GM18511 (cell line): ENCODE results near the gene SLCO2B1.
"Not testable (repeated sequence)": the region's sequence is repeated elsewhere in the genome, so short reads cannot be mapped to it uniquely, and the experiment has no call there.

Experiments
- ATAC-seq: cut with Tn5 transposase; IDR thresholded peaks from one replicate; pipeline ENCODE4 v1.9.1; 2021; ENCODE audit warnings: mild to moderate bottlenecking, moderate library complexity; ENCODE audit not compliant: unreplicated experiment

SLCO2B1 gene, protein sequence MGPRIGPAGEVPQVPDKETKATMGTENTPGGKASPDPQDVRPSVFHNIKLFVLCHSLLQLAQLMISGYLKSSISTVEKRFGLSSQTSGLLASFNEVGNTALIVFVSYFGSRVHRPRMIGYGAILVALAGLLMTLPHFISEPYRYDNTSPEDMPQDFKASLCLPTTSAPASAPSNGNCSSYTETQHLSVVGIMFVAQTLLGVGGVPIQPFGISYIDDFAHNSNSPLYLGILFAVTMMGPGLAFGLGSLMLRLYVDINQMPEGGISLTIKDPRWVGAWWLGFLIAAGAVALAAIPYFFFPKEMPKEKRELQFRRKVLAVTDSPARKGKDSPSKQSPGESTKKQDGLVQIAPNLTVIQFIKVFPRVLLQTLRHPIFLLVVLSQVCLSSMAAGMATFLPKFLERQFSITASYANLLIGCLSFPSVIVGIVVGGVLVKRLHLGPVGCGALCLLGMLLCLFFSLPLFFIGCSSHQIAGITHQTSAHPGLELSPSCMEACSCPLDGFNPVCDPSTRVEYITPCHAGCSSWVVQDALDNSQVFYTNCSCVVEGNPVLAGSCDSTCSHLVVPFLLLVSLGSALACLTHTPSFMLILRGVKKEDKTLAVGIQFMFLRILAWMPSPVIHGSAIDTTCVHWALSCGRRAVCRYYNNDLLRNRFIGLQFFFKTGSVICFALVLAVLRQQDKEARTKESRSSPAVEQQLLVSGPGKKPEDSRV

DNA sequence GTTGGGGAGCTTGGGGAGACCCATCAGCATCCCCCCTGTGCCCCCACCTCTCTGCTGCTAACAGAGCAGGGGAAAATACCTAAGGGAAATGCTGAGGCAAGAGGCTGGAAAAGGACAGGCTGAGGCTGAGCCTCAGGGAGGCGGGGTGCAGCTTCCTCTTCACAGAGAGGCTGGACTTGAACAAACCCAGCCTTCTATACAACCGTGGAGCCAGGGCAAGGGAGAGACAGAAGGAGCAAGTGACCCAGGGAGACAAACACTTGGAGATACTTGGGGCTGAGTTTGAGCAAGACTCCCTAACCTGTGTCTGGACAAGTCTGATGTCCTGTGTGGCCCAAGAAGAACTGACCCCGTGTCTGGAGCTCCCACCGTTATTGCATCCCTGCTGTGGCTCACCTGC is at the start of gene SLCO2B1:
SLCO2B1 (plus strand) TSS at position 229 of the 400 bp plus-strand sequence. CDS start 275 bp downstream, outside the sequence.
- ATAC-seq, result no peak

DNA sequence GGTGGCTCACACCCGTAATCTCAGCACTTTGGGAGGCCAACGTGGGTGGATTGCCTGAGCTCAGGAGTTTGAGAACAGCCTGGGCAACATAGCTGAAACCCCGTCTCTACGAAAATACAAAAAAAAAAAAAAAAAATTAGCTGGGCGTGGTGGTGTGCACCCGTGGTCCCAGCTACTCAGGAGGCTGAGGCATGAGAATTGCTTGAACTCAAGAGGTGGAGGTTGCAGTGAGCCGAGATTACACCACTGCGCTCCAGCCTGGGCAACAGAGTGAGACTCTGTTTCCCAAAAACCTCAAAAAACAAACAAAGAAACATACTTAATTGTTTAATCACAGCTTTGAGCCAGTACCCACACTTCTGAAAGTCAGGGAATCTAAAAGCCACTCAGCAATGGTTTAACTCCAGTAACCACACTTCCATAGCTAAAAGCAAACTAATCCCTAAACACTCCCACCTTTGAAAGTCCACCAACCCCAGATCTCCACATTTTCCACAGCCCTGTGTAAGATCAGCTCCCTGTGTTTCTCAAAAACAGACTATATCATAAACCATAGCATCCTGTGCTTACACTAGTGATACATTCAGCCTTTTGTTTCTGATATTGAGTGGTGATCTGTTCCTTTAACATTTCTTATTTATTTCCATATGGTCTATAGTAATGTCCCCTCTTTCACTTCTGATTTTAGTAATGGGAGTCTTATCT is 49.3 kb upstream of the SLCO2B1 start:
- no peak for ATAC-seq

DNA sequence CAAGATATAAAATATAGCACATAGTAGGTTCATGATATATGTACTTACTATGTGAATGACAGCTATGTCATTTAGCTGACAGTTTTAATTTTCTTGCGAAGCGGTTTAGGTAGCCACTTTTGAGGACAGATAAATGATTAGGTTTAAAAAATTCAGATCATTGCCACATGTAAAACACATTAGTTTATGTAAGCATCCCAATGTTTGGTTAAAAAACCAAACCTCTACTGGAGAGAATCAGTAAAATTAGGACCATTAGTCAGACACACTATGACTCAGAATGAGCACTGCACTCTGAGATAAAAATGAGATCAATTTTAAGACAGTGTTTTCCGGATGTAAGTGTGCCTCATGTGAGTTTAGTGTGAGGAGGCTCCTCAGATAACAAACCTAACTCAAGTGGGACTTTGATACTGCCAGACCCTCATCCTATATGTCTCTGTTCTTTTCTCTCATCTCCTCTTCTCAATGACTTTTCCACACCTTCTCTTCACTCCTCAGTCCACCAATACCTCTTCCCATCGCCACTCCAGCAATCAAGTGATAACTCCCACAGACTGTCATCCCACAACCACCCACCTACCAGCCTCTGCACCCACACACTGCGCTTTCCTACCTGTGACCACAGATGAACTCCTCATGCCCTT is 47.4 kb upstream of the SLCO2B1 start:
- no peak for ATAC-seq

DNA sequence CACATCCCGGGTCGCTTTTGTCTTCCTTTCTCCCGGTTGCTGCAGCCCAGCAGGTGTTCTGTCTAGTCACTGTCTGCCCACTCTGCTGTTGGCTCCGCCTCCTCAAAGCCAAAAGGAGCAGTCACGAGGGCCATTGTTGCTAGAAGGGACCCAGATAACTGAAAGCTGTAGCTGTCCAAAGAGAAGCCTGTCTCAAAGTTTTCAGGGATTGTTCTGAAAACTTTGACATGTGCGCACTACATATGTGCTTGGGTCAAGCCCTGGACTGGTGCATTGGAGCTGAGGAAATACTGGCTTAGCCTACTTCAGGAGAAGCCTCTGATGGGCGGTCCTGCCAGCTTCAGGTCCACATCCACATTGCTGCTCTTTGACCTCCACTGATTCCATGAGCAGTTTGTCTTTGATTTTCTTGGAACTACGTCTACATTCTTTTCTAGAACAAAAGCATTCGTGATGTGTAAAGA is 45.4 kb upstream of the SLCO2B1 start:
- no peak for ATAC-seq

DNA sequence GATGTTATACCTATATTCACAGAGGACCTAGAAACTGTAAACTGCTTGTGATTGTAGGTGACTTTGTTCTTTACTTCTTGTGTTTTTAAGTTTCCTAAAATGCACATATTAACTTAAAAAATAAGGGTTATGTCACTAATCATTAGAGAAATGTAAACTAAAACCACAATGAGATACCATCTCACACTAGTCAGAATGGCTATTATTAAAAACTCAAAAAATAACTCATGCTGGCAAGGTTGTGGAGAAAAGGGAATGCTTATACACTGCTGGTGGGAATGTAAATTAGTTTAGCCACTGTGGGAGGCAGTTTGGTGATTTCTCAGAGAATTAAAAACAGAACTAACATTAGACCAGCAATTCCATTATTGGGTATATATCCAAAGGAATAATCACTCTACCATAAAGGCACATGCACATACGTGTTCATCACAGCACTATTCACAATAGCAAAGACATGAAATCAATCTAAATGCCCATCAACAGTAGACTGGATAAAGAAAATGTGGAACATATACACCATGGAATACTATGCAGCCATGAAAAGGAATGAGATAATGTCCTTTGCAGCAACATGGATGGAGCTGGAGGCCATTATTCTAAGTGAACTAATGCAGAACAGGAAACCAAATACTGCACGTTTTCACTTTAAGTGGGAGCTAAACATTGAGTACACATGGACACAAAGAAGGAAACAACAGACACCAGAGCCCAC is 44.8 kb upstream of the SLCO2B1 start:
- ATAC-seq, result not testable (repeated sequence)

DNA sequence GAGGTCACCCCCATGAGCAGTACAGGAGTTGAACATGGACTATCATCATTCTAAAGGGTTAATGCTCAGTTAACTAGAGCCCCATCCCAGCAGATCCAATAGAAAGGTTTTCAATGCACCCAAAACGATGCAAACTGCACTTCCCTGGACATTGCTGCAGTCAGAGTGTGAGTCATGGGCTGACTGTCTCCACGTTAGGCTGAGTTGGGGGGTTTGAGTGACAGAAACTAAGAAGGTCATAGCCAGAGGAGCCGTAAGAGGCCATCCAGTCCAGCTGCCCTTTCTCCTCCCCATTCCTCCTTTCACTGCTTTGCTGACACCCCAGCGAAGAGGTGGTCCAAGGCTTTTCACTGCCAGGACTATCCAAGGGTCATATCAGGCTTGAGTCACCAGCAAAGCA is 43.7 kb upstream of the SLCO2B1 start:
- no peak for ATAC-seq

DNA sequence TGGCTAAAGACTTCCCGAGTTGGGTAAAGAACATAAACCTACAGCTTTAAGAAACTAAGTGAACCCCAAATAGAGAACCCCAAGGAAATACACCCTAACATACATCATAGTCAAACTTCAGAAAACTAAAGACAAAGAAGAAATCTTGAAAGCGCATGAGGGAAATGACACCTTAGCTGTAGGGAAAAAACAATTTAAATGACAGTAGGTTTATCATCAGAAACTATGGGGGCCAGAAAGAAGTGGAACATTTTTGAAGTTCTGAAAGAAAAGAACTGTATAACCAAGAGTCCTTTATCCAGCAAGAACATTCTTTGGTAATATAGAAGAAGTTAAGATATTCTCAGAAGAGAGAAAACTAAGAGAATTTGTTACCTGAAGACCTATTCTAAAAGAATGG is 38.7 kb upstream of the SLCO2B1 start:
- no peak for ATAC-seq

DNA sequence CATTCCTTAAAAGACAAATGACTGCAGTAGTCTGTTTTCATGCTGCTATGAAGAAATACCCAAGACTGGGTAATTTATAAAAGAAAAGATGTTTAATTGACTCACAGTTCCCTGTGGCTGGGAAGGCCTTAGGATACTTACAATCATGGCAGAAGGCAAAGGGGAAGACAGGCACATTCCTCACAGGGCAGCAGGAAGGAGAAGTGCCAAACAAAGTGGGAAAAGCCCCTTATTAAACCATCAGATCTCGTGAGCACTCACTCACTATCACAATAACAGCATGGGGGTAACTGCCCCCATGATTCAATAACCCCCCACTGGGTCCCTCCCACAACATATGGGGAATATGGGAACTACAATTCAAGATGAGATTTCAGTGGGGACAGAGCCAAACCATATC is 37.9 kb upstream of the SLCO2B1 start:
- no peak for ATAC-seq

DNA sequence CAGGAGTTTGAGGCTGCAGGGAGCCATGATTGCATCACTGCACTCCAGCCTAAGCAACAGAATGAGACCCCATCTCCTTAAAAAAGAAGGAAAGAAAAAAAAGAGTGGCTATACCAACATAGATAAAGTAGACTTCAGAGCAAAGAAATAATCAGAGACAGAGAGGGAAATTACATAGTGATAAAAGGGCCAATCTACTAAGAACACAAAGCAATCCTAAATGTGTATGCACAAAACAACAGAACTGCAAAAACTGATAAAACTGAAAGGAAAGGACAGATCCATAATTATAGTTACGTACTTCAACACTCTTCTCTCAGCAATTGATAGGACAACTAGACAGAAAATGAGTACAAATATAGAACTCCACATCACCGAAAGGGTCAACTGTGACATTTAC is 36.4 kb upstream of the SLCO2B1 start:
- no peak for ATAC-seq

DNA sequence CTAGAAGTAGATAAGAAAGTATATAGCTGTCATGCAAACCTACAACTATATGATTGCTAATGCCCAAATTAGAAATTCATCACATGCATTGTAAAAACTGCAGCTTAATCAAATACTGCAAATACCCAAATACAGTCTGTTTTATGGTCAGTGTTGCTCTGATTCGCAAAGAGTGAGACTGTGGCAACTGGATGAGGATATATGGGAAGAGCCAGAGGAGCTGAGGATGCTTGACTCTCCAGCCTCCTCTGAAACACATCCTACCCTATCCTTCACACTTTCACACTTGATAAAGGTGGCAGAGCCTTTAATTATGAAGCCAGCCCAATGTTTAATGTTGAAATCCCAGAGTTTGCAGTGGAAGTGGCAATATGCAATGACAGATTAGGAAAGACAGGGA is 32.3 kb upstream of the SLCO2B1 start:
- no peak for ATAC-seq

DNA sequence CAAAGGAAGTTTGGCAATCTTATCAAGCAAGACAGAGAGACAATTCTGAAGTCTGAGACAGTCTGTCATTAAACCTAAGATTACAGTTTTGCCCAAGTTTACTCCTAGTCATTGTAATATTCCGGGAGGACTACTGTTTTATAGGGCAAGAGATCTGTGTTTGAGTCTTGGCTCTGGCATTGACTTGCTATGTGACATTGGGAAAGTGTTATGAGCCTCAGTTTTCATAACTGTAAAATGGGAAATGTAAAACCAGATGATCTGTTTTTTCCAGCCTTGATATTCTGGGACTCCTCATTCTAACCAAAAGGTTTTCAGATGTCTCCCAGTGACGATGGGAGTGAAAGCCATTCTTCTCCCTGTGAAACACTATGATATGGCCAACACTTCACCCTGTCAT is 24.3 kb upstream of the SLCO2B1 start:
- ATAC-seq, result no peak

DNA sequence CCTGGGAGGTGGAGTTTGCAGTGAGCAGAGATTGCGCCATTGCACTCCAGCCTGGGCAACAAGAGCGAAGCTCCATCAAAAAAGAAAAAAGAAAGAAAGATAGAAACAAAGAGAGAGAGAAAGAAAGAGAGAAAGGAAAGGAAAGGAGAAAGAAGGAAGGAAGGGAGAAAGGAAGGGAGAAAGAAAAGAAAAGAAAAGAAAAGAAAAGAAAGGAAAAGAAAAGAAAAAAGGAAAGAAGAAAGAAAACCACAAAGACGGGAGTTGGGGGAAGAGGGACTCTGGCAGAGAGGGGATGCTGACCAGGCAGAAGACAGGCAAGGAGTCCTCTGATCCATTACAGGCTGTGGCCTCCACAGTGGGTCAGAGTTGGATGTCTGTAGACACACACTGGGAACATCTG is 18.8 kb upstream of the SLCO2B1 start:
- no peak for ATAC-seq

DNA sequence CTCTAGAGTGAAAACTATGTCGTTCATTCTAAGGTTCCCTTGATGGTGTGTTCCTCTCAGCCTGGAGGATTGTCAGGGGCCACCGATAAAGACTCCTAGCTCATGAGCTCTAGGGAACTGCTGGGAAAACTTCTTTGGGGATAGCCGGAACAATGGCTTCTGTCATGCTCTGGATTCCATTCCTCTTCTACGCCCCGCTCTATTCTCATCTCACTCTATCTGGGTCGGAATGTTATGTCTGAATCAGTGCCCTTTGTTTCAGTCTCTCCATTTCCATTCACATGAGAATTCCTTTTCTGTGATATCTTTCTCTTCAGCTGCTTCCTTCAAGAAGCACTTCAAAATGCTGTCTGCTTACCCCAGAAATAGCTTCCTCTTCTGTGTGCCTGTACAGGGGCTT is 16.9 kb upstream of the SLCO2B1 start:
- ATAC-seq, result no peak

DNA sequence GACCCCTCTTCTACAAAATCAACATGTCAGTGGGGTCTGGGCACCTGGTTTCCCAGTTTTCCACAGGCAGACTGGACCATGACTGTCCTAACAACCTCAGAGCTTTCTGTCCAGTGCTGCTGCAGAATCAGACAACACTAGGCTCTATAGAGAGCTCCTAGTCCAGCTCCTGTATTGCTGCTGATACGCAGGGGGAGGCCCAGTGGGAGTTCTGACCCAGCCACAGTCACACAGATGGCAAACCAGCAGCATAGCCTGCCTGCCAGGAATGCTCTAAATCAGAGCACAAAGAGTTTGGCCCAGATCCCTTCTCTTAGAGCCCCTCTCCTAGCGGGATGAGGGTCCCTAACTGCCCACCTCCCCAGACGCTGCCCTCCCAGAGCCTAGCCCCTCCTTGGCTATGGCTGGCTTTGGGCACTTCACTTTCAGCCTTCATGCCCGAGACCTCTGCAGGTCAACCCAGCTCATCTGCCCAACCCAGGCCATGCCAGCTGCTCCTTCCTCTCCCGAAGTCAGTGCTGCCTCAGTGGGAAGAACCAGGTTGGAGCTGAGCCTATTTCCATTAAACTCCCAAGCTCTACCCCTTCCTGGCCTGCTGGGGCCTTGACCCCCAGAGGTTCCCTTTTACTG is 15.8 kb upstream of the SLCO2B1 start:
- no peak for ATAC-seq

DNA sequence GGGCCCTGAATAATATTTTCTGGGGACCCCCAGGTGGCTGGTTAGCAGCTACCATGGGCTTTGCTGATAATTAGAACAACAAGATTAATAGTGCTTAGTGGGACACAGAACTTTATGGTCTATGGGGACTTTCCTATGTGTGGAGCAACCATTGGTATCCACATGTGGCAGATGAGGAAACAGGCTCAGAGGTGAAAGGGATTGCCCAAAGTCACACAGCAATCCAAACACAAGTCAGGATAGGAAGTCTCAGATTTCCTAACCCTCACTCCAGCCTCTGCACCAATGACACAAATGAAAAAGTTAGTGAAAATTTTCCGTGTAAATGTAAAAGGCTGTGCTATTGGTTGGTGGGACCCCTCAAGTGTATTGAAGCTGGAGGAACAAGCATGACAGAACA is 15.3 kb upstream of the SLCO2B1 start:
- no peak for ATAC-seq

DNA sequence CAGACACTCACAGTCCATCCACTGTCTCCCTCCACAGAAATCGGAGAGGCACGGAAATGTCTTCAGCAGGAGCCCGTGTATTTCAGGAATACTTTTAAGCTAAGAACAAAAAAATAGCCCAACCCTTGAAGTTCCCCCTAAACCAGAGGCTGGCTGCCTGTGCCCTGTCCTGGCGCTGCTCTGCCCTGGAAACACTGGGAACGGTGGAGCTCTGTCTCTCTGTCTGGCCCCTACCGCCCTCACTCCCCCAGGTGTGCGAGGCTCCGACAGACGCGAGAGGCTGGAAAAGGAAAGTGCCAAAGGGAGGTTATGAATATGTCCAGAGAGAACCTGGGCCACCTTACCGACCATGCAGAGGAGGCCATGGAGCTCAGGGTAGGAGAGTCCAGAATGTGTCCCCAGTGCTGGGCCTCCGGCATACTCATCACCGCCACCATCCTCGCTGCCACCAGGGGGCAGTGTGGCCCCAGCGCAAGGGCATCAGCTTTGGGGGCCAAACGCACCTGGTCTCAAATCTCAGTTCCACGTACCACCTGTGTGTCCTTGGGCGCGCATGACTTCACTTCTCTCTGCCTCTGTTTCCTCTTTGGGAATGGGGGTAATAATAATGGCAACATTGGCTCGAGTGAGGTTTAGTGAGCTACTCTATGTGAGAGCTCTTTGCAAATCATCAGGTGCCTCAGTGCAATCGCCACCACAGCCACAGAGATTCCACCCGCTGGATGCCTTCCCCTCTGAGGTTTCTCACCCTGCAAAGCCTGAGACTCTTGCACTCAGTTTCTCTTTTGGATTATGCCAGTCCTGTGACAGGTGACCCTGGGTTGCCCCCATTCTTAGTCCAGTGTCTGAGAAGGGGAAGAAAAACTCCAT is 10.4 kb upstream of the SLCO2B1 start:
- ATAC-seq, result no peak

DNA sequence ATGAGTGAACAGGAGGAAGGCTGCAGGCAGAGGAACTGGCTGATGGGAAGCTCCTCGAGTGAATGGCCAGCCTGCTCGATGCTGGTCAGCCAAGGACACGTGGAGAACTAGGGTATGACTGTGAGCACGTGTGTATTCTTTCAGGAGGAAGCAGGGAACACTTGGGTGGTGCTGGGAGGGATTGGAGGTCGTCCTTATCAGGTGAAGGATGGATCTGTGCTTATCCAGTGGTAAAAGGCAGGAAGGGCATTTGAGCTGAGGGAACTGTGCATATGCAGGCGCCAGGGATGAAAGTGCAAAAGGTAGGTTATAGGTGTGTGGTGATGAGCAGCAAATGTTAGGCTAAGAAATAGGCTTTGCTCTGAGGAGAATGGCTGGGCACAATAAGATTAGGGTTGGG is 9.7 kb upstream of the SLCO2B1 start:
- ATAC-seq, result no peak

DNA sequence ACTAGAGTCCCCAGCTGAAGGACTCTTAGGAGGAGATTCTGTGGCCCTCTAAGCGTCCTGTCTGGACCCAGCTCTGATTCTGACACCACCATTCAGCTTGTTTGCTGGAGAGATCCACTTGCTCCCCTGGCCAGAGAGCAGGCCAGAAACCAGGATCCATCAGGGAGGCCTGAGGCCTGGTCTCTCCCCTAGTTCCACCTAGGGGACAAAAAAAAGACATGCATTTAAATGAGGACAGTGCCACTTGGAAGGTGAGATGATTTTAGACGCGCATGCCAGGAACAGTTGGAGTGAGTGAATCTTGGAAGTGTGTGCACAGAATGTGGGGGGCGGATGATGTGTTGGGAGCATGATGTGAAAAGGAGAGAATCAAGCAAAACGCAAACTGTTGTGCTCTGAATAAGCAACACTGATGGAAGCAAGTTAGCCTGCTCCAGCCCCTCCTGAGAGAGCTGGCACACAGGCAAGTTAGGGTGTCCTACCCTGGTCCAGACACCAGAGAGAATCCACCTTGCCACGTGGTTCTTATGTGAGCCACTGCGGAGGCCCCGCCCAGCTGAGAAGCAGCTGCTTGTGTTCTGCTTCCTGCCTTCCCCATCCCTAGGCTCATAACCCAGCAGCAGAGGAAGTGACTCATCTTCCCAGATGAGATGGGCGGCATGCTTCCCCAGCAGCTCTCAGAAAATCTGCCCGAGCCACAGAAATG is 8.0 kb upstream of the SLCO2B1 start:
- ATAC-seq, result peak; percentile 72

DNA sequence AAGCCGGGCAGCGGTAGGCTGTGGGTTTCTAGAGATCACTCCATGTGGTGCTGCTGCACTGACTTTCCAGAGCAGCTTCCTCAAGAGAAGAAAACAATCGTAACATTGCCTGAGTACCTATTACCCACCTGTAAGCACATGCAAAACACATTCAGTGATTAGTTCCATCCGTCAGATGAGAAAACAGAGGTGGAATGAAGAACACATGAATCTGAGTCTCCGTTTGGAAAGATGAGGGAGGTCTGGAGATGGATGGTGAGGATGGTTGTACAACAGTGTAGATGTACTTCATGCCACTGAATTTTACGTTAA is 7.5 kb upstream of the SLCO2B1 start:
- no peak for ATAC-seq
